SK-N-SH treated with all-trans-retinoic acid at 6 μM for 48 hours (cell line): ENCODE results near the gene TSEN34.
"Not testable (repeated sequence)": the region's sequence is repeated elsewhere in the genome, so short reads cannot be mapped to it uniquely, and the experiment has no call there.

Experiments
- ATAC-seq: fragments of 200-7000 bp; cut with Tn5 transposase; 3 replicates; pipeline ENCODE4 v1.9.1; 2020; ENCODE audit warnings: mild to moderate bottlenecking, moderate library complexity
- ARNTL ChIP-seq: fragments of 450-650 bp; formaldehyde crosslinking; IDR thresholded peaks from 2 replicates; pipeline ENCODE4 v1.5.0; 2020; ENCODE audit warnings: low read depth, mild to moderate bottlenecking, moderate library complexity, borderline replicate concordance
- BACH2 ChIP-seq: fragments of 250-450 bp; sonication (Bioruptor Pico); IDR thresholded peaks from 2 replicates; pipeline ENCODE4 v1.9.0; 2021; ENCODE audit warnings: mild to moderate bottlenecking, borderline replicate concordance
- CREB5 ChIP-seq: fragments of 250-450 bp; sonication (Bioruptor Pico); IDR thresholded peaks from 2 replicates; pipeline ENCODE4 v1.5.1; 2020; ENCODE audit warnings: low read depth, mild to moderate bottlenecking, moderate library complexity
- CSDC2 ChIP-seq: fragments of 250-450 bp; sonication (Bioruptor Pico); IDR thresholded peaks from 2 replicates; pipeline ENCODE4 v1.5.0; 2020; ENCODE audit warnings: mild to moderate bottlenecking, moderate library complexity
- CSRNP3 ChIP-seq: fragments of 250-450 bp; sonication (Bioruptor Pico); IDR thresholded peaks from 2 replicates; pipeline ENCODE4 v1.5.1; 2021; ENCODE audit warnings: mild to moderate bottlenecking, moderate library complexity
- ESRRG ChIP-seq: fragments of 250-450 bp; sonication (Bioruptor Pico); IDR thresholded peaks from 2 replicates; pipeline ENCODE4 v1.6.1; 2021; ENCODE audit warnings: mild to moderate bottlenecking
- GLIS3 ChIP-seq: fragments of 250-450 bp; sonication (Bioruptor Pico); IDR thresholded peaks from 2 replicates; pipeline ENCODE4 v1.5.0; 2020; ENCODE audit warnings: mild to moderate bottlenecking, moderate library complexity
- ISL1 ChIP-seq: fragments of 250-450 bp; sonication (Bioruptor Pico); IDR thresholded peaks from 2 replicates; pipeline ENCODE4 v2.1.2; 2022; ENCODE audit warnings: mild to moderate bottlenecking, moderate library complexity
- OSR1 ChIP-seq: fragments of 250-450 bp; sonication (Bioruptor Pico); IDR thresholded peaks from 2 replicates; pipeline ENCODE4 v1.8.0; 2022; ENCODE audit warnings: moderate library complexity, mild to moderate bottlenecking, inconsistent platforms
- PPARA ChIP-seq: fragments of 250-450 bp; sonication (Bioruptor Pico); IDR thresholded peaks from 2 replicates; pipeline ENCODE4 v1.5.0; 2020; ENCODE audit warnings: mild to moderate bottlenecking, borderline replicate concordance
- RARB ChIP-seq: fragments of 250-450 bp; sonication (Bioruptor Pico); IDR thresholded peaks from 2 replicates; pipeline ENCODE4 v1.8.0; 2021; ENCODE audit warnings: mild to moderate bottlenecking, moderate library complexity
- SNAI2 ChIP-seq: fragments of 250-450 bp; sonication (Bioruptor Pico); IDR thresholded peaks from 2 replicates; pipeline ENCODE4 v1.5.0; 2020; ENCODE audit warnings: mild to moderate bottlenecking, moderate library complexity
- TCF4 ChIP-seq: fragments of 250-450 bp; sonication (Bioruptor Pico); IDR thresholded peaks from 2 replicates; pipeline ENCODE4 v1.8.0; 2021; ENCODE audit warnings: mild to moderate bottlenecking, moderate library complexity, borderline replicate concordance
- TOX ChIP-seq: fragments of 250-450 bp; sonication (Bioruptor Pico); IDR thresholded peaks from 2 replicates; pipeline ENCODE4 v1.8.0; 2021; ENCODE audit warnings: mild to moderate bottlenecking, moderate library complexity, borderline replicate concordance
- ZC3H10 ChIP-seq: fragments of 250-450 bp; sonication (Bioruptor Pico); IDR thresholded peaks from 2 replicates; pipeline ENCODE4 v1.5.1; 2021; ENCODE audit warnings: mild to moderate bottlenecking, moderate library complexity
- ZFP3 ChIP-seq: fragments of 250-450 bp; sonication (Bioruptor Pico); IDR thresholded peaks from 2 replicates; pipeline ENCODE4 v1.5.0; 2020; ENCODE audit warnings: mild to moderate bottlenecking, moderate library complexity
- ZFP30 ChIP-seq: fragments of 450-650 bp; formaldehyde crosslinking; IDR thresholded peaks from 2 replicates; pipeline ENCODE4 v1.5.0; 2022; ENCODE audit warnings: mild to moderate bottlenecking, moderate library complexity
- ZNF565 ChIP-seq: fragments of 450-650 bp; formaldehyde crosslinking; conservative IDR thresholded peaks from 2 replicates; pipeline ENCODE4 v1.5.0; 2020; ENCODE audit warnings: low read depth, mild to moderate bottlenecking, moderate library complexity
- ZNF70 ChIP-seq: fragments of 450-650 bp; formaldehyde crosslinking; IDR thresholded peaks from 2 replicates; pipeline ENCODE4 v1.5.0; 2020; ENCODE audit warnings: mild to moderate bottlenecking, moderate library complexity
- ZNF8 ChIP-seq: fragments of 450-650 bp; formaldehyde crosslinking; IDR thresholded peaks from 2 replicates; pipeline ENCODE4 v1.5.0; 2020; ENCODE audit warnings: mild to moderate bottlenecking, moderate library complexity
- TF ChIP-seq, protein P1 (sequence below): fragments of 250-450 bp; sonication (Bioruptor Pico); IDR thresholded peaks from 2 replicates; pipeline ENCODE4 v1.8.0; 2021; ENCODE audit warnings: low read depth, mild to moderate bottlenecking, moderate library complexity, borderline replicate concordance
- TF ChIP-seq, protein P2 (sequence below): fragments of 250-450 bp; sonication (Bioruptor Pico); IDR thresholded peaks from 2 replicates; pipeline ENCODE4 v1.8.0; 2020; ENCODE audit warnings: mild to moderate bottlenecking, moderate library complexity, borderline replicate concordance

TSEN34 gene

DNA sequence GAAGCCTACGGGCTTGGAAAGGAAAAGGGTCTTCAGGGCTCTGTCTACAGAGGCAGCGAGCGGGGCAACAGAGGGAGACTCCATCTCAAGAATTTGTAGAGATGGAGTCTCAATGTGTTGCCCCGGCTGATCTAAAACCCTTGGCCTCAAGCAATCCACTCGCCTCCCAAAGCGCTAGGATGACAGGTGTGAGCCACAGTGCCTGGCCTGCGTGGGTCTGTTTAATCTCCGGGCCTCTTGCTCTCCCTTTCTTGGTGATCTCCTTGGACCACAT lies 17.6 kb downstream of the TSEN34 start:
- TF ChIP-seq ZC3H10 (CRISPR knock-in tag), result no peak
- TF ChIP-seq CREB5 (CRISPR knock-in tag), result 0 out of 2 replicates have a peak, but pooled peaks have one; percentile 0
- no peak for TF ChIP-seq ZFP30 (CRISPR knock-in tag)
- TF ChIP-seq ZNF565, result no peak
- ATAC-seq, result peak; percentile 9; the same call in 2 of the 3 replicates

DNA sequence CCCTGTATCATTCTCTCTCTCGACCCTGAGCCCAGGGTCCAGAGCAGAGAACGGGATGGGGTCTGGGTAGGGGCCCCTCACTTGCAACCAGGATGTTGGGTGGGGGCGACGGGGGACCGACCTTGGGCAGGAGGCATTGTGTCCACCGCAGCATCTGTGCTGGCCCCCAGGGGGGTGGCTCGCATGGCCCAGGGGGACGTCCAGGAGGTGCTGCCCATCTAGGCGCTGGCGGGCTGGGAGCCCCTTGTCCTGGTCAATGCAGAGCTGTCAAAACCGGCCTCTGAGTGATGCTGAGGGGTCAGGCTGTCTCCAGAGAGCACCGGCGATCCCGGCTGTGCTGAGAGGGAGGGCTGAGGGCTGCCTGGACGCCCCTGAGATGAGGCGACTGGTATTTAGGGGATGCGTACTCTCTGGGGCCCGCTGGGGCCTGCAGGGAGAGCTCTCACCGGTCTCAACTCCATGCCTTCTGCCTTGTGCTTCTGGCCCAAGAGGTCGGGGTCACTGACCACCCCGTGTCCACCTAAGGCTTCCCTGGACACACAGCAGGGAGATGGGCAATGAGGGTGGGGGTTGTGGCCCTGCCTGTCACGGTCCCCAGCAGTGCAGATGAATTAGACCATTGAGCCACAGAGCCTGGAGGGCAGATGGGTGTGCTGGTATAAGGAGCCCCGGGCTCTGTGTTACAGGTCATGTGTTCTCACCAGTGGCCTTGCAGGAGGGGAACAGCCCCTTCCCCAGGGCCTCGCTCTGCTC lies 18.1 kb downstream of the TSEN34 start:
- TF ChIP-seq SNAI2 (no peak), PPARA (CRISPR knock-in tag) (no peak), ZNF8 (CRISPR knock-in tag) (no peak), ARNTL (CRISPR knock-in tag) (no peak), RARB (CRISPR knock-in tag) (no peak), TOX (no peak), BACH2 (CRISPR knock-in tag) (no peak), ESRRG (CRISPR knock-in tag) (no peak), CREB5 (CRISPR knock-in tag) (no peak), ZFP3 (CRISPR knock-in tag) (no peak), ZNF565 (no peak), OSR1 (CRISPR knock-in tag) (no peak), ISL1 (CRISPR knock-in tag) (no peak), TCF4 (CRISPR knock-in tag) (no peak), CSRNP3 (CRISPR knock-in tag) (no peak), ZNF70 (CRISPR knock-in tag) (no peak), ZFP30 (CRISPR knock-in tag) (no peak), GLIS3 (CRISPR knock-in tag) (no peak)
- TF ChIP-seq, protein P1, sequence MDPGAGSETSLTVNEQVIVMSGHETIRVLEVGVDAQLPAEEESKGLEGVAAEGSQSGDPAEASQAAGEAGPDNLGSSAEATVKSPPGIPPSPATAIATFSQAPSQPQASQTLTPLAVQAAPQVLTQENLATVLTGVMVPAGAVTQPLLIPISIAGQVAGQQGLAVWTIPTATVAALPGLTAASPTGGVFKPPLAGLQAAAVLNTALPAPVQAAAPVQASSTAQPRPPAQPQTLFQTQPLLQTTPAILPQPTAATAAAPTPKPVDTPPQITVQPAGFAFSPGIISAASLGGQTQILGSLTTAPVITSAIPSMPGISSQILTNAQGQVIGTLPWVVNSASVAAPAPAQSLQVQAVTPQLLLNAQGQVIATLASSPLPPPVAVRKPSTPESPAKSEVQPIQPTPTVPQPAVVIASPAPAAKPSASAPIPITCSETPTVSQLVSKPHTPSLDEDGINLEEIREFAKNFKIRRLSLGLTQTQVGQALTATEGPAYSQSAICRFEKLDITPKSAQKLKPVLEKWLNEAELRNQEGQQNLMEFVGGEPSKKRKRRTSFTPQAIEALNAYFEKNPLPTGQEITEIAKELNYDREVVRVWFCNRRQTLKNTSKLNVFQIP (CRISPR knock-in tag), result no peak
- TF ChIP-seq, protein P2, sequence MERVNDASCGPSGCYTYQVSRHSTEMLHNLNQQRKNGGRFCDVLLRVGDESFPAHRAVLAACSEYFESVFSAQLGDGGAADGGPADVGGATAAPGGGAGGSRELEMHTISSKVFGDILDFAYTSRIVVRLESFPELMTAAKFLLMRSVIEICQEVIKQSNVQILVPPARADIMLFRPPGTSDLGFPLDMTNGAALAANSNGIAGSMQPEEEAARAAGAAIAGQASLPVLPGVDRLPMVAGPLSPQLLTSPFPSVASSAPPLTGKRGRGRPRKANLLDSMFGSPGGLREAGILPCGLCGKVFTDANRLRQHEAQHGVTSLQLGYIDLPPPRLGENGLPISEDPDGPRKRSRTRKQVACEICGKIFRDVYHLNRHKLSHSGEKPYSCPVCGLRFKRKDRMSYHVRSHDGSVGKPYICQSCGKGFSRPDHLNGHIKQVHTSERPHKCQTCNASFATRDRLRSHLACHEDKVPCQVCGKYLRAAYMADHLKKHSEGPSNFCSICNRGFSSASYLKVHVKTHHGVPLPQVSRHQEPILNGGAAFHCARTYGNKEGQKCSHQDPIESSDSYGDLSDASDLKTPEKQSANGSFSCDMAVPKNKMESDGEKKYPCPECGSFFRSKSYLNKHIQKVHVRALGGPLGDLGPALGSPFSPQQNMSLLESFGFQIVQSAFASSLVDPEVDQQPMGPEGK, result no peak
- peak; percentile 51 for ATAC-seq

DNA sequence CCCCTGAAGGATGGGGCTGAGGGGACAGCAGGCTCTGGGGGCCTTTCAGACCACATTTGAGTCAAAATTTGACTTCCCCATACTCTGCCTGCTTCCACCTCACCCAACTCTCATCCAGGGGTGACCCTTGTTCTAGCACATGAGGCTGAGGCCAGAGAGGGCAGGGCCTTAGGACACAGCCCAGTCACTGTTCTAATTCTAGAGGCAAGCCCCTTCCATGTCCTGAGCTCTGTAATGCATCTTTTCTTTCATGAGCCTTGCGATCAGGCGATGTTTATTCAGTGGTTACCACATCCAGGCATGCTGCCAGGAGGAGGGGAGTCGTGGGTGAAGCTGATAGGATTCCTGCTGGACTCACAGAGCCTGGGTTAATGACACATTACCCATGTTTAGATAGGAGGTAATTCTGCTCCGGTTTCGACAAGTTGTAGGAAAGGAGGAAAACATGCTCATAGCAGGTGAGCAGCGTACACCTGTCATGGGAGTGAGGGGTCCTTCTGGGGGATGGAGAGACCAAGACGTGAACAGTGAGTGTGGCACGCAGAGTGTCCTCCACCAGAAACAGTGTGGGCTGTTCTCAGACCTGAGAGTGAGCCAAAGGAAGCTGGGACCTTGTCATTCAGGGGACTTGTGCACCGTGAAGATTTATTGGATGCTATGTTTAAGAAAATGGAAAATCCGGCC lies 18.8 kb downstream of the TSEN34 start:
- TF ChIP-seq ZFP3 (CRISPR knock-in tag) (0 out of 2 replicates have a peak, but pooled peaks have one; percentile 51), OSR1 (CRISPR knock-in tag) (no peak)
- ATAC-seq, result peak; percentile 82

DNA sequence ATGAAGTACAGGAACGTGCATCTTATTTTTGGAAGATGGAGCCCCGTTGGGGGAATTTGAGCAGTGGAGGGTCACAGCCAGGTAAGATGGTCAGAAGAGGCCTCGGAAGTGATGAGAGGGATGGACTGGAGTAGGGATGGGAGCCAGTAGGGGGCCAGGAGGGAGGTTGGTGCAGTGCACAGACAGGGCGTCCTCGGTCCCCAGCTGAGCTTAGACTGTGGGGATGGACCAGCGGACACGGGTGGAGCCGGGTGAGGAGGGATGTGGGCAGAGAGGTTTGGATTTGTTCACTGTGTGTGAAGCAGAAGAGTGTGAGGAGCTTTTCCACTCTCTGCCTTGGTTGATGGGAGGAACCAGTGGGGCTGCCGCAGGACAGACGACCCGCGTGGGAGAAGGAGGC lies 20.1 kb downstream of the TSEN34 start:
- ATAC-seq, result no peak; the same call in 1 of the 3 replicates
- no peak for TF ChIP-seq ISL1 (CRISPR knock-in tag)
- TF ChIP-seq CSDC2 (CRISPR knock-in tag), result no peak
- no peak for TF ChIP-seq ZC3H10 (CRISPR knock-in tag)
- no peak for TF ChIP-seq TCF4 (CRISPR knock-in tag)
- no peak for TF ChIP-seq ZFP30 (CRISPR knock-in tag)
- TF ChIP-seq ZNF565, result no peak
- TF ChIP-seq OSR1 (CRISPR knock-in tag), result no peak
- TF ChIP-seq GLIS3 (CRISPR knock-in tag), result no peak
- no peak for TF ChIP-seq CREB5 (CRISPR knock-in tag)
- TF ChIP-seq ESRRG (CRISPR knock-in tag), result no peak
- TF ChIP-seq RARB (CRISPR knock-in tag), result no peak
- TF ChIP-seq, protein P2, result no peak

DNA sequence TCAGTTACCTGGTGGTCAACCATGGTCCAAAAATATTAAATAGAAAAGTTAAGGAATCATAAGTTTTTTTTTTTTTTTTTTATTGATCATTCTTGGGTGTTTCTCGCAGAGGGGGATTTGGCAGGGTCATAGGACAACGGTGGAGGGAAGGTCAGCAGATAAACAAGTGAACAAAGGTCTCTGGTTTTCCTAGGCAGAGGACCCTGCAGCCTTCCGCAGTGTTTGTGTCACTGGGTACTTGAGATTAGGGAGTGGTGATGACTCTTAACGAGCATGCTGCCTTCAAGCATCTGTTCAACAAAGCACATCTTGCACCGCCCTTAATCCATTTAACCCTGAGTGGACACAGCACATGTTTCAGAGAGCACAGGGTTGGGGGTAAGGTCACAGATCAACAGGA lies 23.1 kb downstream of the TSEN34 start:
- ATAC-seq, result not testable (repeated sequence)

DNA sequence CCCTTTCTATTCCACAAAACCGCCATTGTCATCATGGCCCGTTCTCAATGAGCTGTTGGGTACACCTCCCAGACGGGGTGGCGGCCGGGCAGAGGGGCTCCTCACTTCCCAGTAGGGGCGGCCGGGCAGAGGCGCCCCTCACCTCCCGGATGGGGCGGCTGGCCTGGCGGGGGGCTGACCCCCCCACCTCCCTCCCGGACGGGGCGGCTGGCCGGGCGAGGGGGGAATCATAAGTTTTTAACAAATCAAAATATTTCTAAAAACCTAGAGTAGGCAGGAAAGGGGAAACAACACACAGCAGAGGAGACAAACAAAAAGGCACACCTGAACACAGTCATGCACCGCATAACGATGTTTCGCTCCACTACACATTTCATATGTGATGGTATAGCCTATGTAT lies 23.6 kb downstream of the TSEN34 start:
- not testable (repeated sequence) for ATAC-seq
